GM21367 (cell line): ENCODE data around the gene SPIRE2.

Source experiments
- ATAC-seq: cut with Tn5 transposase; IDR thresholded peaks from one replicate; pipeline ENCODE4 v1.9.1; 2021; ENCODE audit not compliant: unreplicated experiment

SPIRE2 gene

GRCh38 chr16:89893642-89894548 is 65.6 kb downstream of the SPIRE2 start:
- ATAC-seq: no peak

- no peak for ATAC-seq
Observed at GRCh38 chr16:89895482-89896250, 67.4 kb downstream of the SPIRE2 start.

GRCh38 chr16:89897204-89897603 is 68.9 kb downstream of the SPIRE2 start:
- ATAC-seq: no peak

GRCh38 chr16:89898201-89898967 is 70.1 kb downstream of the SPIRE2 start:
- no peak for ATAC-seq

- ATAC-seq: no peak
Observed at GRCh38 chr16:89899879-89900481, 71.7 kb downstream of the SPIRE2 start.

GRCh38 chr16:89900885-89901284 is 72.6 kb downstream of the SPIRE2 start:
- no peak for ATAC-seq

GRCh38 chr16:89902980-89903379 is 74.7 kb downstream of the SPIRE2 start:
- no peak for ATAC-seq

GRCh38 chr16:89903908-89904515 is 75.7 kb downstream of the SPIRE2 start:
- ATAC-seq: no peak

- no peak for ATAC-seq
Observed at GRCh38 chr16:89904606-89905510, 76.6 kb downstream of the SPIRE2 start.

GRCh38 chr16:89905511-89906139 is 77.3 kb downstream of the SPIRE2 start:
- no peak for ATAC-seq

GRCh38 chr16:89906140-89907025 is 78.1 kb downstream of the SPIRE2 start:
- ATAC-seq: no peak

- no peak for ATAC-seq
Observed at GRCh38 chr16:89907055-89907814, 79.0 kb downstream of the SPIRE2 start.

GRCh38 chr16:89908236-89908635 is 80.0 kb downstream of the SPIRE2 start:
- no peak for ATAC-seq

GRCh38 chr16:89909777-89910716 is 81.8 kb downstream of the SPIRE2 start:
- no peak for ATAC-seq

- no peak for ATAC-seq
Observed at GRCh38 chr16:89910717-89911354, 82.6 kb downstream of the SPIRE2 start.

- ATAC-seq: no peak
Observed at GRCh38 chr16:89911375-89911774, 83.1 kb downstream of the SPIRE2 start.
